ENCODE measurements around the gene PRKN. TPM values are rescaled to one million over a fixed set of nuclear protein-coding genes. Genes with fewer than 3 reads are reported as not detected.

PRKN gene
- total RNA-seq, 1 donor from 2014 or later, result 7.0 TPM

DNA sequence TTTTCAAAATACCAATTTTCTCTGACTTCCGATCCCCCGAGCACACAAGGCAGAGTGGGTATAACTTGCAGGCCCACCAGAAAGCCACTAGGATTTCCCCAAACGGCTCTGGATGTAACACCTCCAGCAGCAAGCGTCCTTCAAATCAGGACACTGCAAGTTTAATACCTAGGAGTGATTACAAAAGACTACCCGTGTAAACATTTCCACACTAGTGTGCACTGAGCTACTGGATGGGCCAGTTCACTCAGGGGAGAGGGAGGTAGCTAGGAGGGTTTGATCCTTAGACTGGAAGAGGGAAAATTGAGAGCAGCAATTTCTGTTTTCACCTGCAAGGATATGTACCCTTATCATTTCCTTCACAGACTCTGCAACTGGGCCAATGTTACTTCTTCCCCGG, 1361.9 kb downstream of the PRKN start:
- Mint-ChIP-seq H3K4me1 (ENCODE audit: low read depth, unreplicated experiment) (no peaks in the 10 kb centered on the region), H3K27ac (ENCODE audit: unreplicated experiment) (no peak overlapping the region)
- DNase-seq, result no peak

DNA sequence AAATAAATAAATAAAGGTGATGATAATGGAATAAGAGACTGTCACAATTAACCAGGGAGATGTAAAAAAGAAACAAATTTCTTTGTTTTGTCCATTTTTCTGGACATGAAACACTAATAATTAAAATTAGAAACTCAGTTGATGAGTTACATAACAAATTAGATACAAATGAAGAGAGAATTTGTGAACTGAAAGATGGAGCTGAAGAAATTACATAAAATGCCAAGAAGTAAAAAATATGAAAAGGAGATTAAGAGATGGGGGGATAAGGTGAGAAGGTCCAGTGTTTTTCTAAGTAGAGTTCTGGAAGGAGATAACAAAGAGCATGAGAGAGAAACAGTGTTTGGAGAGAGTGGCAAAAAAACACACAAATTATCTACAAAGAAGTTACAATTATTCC, 1364.3 kb downstream of the PRKN start:
- no peaks in the 10 kb centered on the region for H3K4me1 Mint-ChIP-seq (ENCODE audit: low read depth, unreplicated experiment)

More for the DNA sequence above, 1361.9 kb downstream of the PRKN start:
- TF ChIP-seq, protein P1, sequence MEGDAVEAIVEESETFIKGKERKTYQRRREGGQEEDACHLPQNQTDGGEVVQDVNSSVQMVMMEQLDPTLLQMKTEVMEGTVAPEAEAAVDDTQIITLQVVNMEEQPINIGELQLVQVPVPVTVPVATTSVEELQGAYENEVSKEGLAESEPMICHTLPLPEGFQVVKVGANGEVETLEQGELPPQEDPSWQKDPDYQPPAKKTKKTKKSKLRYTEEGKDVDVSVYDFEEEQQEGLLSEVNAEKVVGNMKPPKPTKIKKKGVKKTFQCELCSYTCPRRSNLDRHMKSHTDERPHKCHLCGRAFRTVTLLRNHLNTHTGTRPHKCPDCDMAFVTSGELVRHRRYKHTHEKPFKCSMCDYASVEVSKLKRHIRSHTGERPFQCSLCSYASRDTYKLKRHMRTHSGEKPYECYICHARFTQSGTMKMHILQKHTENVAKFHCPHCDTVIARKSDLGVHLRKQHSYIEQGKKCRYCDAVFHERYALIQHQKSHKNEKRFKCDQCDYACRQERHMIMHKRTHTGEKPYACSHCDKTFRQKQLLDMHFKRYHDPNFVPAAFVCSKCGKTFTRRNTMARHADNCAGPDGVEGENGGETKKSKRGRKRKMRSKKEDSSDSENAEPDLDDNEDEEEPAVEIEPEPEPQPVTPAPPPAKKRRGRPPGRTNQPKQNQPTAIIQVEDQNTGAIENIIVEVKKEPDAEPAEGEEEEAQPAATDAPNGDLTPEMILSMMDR (IDR thresholded peaks at IDR 0.05; ENCODE audit: partially characterized antibody, unreplicated experiment), result no peak
- Mint-ChIP-seq H3K9me3 (ENCODE audit: unreplicated experiment) (peaks cover 5% of the 10 kb centered on the region), H3K36me3 (ENCODE audit: unreplicated experiment) (peaks cover 11% of the 10 kb centered on the region), H3K4me3 (ENCODE audit: unreplicated experiment) (no peak overlapping the region), H3K27me3 (ENCODE audit: unreplicated experiment) (no peaks in the 10 kb centered on the region)

DNA sequence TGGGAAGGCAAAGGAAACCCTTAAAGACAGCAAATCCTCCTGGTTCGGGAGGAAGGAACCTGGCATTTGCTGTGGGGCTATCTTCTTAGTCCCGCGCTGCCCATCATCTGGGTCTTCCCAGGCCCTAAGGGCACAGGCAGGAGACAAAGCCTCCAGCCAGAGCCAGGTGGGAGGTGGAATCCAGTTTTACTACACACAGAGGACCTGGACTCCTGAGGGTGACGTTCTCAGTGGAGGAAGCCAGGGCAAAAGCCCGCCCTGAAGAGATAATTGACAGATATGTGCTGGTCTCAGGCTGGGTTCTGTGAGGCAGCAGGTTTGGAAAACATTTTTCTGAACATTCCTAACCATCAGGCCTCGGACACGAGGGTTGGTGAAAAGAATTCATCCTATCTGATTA, 1365.3 kb downstream of the PRKN start:
- no peaks in the 10 kb centered on the region for H3K4me1 Mint-ChIP-seq (ENCODE audit: low read depth, unreplicated experiment)
- peaks cover 2% of the 10 kb centered on the region for H3K27me3 Mint-ChIP-seq (ENCODE audit: unreplicated experiment)

More for the DNA sequence above, 1364.3 kb downstream of the PRKN start:
- no peak overlapping the region for H3K4me3 Mint-ChIP-seq (ENCODE audit: unreplicated experiment)
- TF ChIP-seq, protein P1 (IDR thresholded peaks at IDR 0.05; ENCODE audit: partially characterized antibody, unreplicated experiment), result no peak
- H3K9me3 Mint-ChIP-seq (ENCODE audit: unreplicated experiment), result peaks cover 3% of the 10 kb centered on the region
- H3K27ac Mint-ChIP-seq (ENCODE audit: unreplicated experiment), result no peak overlapping the region
- no peaks in the 10 kb centered on the region for H3K27me3 Mint-ChIP-seq (ENCODE audit: unreplicated experiment)
- H3K36me3 Mint-ChIP-seq (ENCODE audit: unreplicated experiment), result peaks cover 22% of the 10 kb centered on the region
- no peak for DNase-seq

DNA sequence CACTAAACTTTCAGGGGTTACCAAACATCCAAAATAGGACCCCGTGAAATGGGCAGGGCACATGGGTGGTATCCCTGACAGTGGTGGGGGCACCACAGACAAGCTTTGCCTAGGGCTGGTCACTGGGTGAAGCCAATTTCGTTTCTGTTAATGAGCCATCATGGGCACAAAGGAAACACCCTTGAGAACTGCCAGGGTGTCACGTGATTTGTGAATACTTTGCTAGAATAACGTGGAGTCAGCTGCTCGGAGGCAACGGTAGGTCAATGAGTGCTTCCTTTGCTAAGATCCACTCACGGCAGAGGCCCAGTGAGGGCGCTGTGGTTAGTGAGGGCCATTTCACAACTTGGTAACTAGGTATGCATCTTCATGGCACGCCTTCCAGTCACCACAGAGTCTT, 1366.0 kb downstream of the PRKN start:
- TF ChIP-seq, protein P1 (IDR thresholded peaks at IDR 0.05; ENCODE audit: partially characterized antibody, unreplicated experiment), result no peak
- Mint-ChIP-seq H3K9me3 (ENCODE audit: unreplicated experiment) (peaks cover 5% of the 10 kb centered on the region), H3K4me1 (ENCODE audit: low read depth, unreplicated experiment) (no peaks in the 10 kb centered on the region), H3K27me3 (ENCODE audit: unreplicated experiment) (peaks cover 2% of the 10 kb centered on the region), H3K36me3 (ENCODE audit: unreplicated experiment) (peaks cover 22% of the 10 kb centered on the region), H3K4me3 (ENCODE audit: unreplicated experiment) (no peak overlapping the region), H3K27ac (ENCODE audit: unreplicated experiment) (no peak overlapping the region)
- no peak for DNase-seq

More for the DNA sequence above, 1365.3 kb downstream of the PRKN start:
- Mint-ChIP-seq H3K36me3 (ENCODE audit: unreplicated experiment) (peaks cover 22% of the 10 kb centered on the region), H3K9me3 (ENCODE audit: unreplicated experiment) (peaks cover 5% of the 10 kb centered on the region), H3K27ac (ENCODE audit: unreplicated experiment) (no peak overlapping the region), H3K4me3 (ENCODE audit: unreplicated experiment) (no peak overlapping the region)
- no peak for DNase-seq
- TF ChIP-seq, protein P1 (IDR thresholded peaks at IDR 0.05; ENCODE audit: partially characterized antibody, unreplicated experiment), result no peak

DNA sequence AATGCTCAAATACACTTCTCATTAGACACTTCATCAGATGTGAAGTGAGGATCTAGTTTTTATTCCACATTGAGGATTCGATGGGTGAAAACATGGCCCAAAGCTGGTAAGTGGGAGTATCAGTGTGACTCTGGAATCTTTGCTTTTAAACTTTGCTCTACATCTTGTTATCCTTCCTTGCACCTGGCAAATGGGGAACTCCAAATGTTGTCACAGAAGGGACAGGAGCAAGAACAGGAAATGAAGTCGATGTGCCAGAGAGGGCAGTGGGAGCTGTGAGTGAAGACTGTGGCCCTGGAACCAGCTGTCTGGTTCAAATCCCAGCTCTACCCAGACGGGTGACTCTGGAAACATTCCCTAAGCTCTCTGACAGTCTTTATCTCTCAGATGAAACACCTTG, 1367.0 kb downstream of the PRKN start:
- Mint-ChIP-seq H3K9me3 (ENCODE audit: unreplicated experiment) (peaks cover 5% of the 10 kb centered on the region), H3K4me1 (ENCODE audit: low read depth, unreplicated experiment) (no peaks in the 10 kb centered on the region), H3K27me3 (ENCODE audit: unreplicated experiment) (peaks cover 2% of the 10 kb centered on the region), H3K27ac (ENCODE audit: unreplicated experiment) (no peak overlapping the region), H3K36me3 (ENCODE audit: unreplicated experiment) (peaks cover 22% of the 10 kb centered on the region), H3K4me3 (ENCODE audit: unreplicated experiment) (no peak overlapping the region)
- DNase-seq, result no peak
- TF ChIP-seq, protein P1 (IDR thresholded peaks at IDR 0.05; ENCODE audit: partially characterized antibody, unreplicated experiment), result no peak
